NCI-H146 treated with DMSO at 0.1 percent for 48 hours (cell line): ENCODE measurements around the gene BARD1.
"Not testable (repeated sequence)": the region's sequence is repeated elsewhere in the genome, so short reads cannot be mapped to it uniquely, and the experiment has no call there.

Experiments used
- DNase-seq: peaks from one replicate; lab custom pipeline; 2025; ENCODE audit not compliant: unreplicated experiment; lab: John Stamatoyannopoulos, UW

The BARD1 gene

GRCh38 chr2:214808981-214809750, at the start of gene BARD1:
Gene BARD1 (minus strand): TSS chr2:214809683. CDS start chr2:214809569, 114 bp downstream.
- DNase-seq, result peak; percentile 12

GRCh38 chr2:214856137-214856536, 46.7 kb upstream of the BARD1 start:
- DNase-seq, result no peak

DNA sequence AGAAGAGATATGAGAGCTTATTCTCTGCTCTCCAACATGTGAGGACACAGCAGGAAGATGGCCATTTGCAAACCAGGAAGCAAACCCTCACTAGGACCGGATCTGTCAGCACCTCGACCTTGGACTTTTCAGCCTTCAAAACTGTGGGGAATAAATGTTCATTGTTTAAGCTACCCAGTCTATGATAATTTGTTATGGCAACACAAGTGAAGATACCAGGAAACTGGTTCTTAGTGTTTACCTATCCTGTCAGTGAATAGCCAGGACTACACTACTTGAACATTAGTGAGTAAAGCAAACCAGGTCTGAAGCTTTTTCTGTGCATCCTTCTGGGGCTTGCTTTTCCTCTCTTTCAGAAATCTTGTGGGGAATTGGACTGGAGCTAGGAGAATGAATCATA, 44.4 kb upstream of the BARD1 start:
- no peak for DNase-seq

GRCh38 chr2:214843823-214844222, 34.3 kb upstream of the BARD1 start:
- DNase-seq, result no peak

GRCh38 chr2:214839464-214839863, 30.0 kb upstream of the BARD1 start:
- no peak for DNase-seq

- no peak for DNase-seq
These were observed 28.0 kb upstream of the BARD1 start for GRCh38 chr2:214837466-214837865.

DNA sequence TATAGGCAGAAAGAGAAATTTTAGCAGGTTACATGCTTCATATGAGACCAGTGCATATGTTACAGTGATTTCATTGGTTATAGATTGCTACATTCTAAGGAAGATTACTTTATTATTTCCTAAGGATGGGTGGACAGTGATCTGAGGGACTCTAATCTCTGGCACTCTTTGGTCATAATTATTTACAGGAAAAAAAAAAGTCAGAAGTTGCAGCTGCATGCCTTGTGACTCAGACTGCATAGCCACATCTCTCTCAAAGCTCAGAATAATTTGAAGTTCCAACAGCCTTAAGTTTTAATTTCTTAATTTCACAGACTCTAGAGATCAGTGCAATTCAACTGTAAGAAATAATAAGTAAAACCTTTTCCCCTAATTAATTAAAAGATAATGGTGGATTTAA, 27.1 kb upstream of the BARD1 start:
- no peak for DNase-seq

- no peak for DNase-seq
These were observed 21.4 kb upstream of the BARD1 start for GRCh38 chr2:214830794-214831346.

GRCh38 chr2:214816008-214816533, 6.6 kb upstream of the BARD1 start:
- no peak for DNase-seq

DNA sequence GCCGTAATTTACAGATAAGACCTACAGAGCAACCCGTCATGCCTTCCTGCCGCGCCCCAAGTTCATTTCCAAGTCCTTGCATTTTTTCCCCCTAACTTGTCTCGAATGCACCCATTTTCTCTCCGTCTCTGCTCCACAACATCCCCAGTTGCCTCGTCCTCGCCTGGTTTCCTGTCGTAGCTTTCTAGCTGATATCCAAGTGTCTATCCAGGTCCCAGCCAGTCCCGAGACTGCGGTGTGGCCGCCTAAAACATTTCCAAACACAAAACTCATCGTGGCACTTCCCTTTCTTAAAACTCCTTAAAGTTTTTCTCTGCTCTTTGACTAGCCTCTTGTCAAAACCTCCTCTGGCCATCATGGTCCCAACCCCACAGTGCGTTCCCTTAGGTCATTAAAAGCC, 1.2 kb upstream of the BARD1 start:
- no peak for DNase-seq

DNA sequence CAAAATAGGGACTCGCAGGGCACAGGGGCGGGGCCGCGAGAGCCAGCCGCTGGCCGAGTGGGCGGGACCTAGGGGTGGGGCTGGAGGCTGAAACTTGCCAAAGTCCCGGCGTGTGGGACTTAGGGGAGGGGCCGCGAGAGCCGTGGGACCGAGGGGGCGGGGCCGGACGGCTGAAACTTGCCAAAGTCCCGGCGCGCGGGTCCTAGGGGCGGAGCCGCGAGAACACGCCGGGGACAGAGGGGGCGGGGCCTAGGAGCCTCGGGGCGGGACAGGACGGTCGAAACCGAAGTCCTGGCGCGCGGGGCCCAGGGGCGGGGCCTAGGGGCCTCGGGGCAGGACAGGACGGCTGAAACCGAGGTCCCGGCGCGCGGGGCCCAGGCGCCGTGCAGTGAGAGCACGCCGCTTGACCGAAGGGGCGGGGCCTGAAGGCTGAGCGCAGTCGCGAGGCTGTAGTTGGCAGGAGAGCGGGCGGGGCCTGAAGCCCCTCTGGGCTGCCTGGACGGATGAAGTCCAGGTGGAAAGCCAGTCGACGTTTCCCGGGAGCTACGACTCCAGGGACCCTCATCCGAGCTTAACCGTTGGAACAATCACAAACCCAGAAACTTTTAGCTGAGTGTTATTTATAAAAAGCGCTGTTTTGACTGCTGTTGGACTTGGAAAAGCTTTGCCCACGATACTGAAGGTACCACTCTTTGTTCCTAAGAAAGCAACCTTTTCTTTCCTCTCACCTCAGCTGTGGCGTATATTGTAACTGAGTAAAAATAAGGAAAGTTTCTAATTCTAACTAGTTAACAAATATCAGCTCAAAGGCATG, 475 bp upstream of the BARD1 start:
- peak; percentile 90 for DNase-seq

DNA sequence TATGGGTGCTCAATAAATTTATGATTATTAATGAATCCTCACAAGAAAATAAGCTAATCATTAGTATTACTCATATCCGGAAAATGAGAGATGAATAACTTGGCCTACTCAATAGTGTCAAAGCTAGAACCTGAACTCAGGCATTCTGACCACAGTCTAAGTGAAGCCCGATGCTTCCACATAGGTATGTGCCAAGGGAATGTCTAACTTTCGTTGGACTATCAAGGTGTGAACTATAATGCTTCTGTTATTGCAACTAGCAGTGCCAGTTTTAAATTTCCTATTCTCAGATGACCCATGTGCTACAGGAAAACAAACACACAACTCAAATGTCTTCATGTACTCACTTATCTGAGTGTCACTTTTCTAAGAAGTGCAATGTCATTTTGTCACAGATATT, 1.8 kb downstream of the BARD1 start:
- DNase-seq, result no peak

GRCh38 chr2:214801768-214802397, 7.6 kb downstream of the BARD1 start:
- DNase-seq, result no peak

DNA sequence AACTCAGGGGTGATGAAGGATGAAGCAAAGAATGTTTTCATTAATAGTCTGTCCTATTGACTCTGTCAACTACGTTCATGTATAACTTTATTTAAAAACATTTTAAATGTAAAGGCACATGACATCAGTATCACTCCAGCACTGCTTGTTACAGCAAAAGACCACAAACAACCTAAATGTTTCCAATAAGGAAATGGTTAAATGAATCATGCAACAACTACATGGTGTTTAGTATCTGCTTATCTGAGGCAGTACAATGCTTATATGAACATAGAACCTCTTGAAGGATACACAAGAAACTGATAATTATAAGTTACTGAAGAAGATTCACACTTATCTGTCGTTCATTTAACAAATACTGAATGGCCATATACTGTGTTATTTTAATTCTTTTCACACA, 8.4 kb downstream of the BARD1 start:
- no peak for DNase-seq

GRCh38 chr2:214800180-214800579, 9.3 kb downstream of the BARD1 start:
- DNase-seq, result no peak

- no peak for DNase-seq
These were observed 12.6 kb downstream of the BARD1 start for GRCh38 chr2:214796911-214797310.

GRCh38 chr2:214783181-214783580, 26.3 kb downstream of the BARD1 start:
- DNase-seq, result not testable (repeated sequence)

DNA sequence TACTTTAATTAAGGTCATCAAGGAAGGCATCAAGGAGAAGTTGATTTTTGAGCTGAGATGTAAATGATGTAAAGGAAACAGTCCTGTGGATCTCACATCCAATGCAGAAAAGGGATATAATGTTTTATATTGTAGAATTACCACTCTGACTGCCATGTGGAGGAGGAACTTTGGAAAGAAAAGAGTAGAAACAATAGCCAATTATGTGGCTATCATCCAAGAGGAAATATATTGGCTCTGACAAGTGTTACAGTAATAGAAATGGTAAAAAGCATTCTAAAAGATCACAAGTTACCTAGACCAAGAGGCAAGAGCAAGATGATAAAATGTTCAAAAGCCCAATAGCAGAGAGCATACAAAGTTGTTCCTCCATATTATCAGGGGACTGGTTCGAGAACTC, 26.8 kb downstream of the BARD1 start:
- DNase-seq, result no peak

DNA sequence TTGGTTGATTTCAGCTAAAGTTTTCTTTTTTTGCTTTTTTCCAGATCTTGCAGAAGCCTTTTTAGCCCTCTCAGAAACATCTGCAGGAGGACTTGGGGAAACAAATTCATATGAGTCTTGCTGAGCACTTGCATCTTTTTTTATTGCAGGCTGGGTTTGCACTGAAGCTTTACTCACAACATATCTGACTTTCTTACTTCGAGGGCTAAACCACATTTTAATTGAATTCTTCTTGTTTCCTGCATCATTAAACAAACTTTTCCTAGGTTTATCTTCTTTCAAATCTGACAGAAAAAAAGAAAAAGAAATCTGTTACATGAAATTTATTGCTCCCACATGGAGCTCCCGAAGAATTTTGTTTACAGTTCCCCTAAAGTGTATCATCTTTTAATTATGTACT, 28.3 kb downstream of the BARD1 start:
- no peak for DNase-seq

DNA sequence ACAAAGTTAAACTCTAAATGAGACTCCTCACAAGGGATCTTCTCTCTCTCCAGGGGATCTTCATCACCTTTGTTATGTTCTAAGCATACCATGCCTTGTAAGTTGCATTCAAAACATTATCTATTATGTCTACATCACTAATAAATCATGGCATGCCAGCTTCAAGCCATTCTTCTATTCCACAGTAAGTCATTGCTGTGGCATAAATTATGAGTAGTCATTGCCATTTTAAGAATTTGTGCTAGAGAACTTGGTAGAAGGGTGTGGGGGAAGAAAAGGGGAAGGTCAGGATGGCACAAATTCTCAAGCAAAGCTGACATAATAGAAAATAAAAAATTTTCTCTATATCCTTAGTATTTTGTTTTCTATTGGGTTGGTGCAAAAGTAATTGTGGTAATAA, 33.5 kb downstream of the BARD1 start:
- no peak for DNase-seq

- no peak for DNase-seq
These were observed 35.4 kb downstream of the BARD1 start for GRCh38 chr2:214774108-214774507.
